SK-N-SH treated with all-trans-retinoic acid at 6 μM for 48 hours (cell line): ENCODE results near the gene RTF1.

ENCODE experiments used
- ATAC-seq: fragments of 200-7000 bp; cut with Tn5 transposase; 3 replicates; pipeline ENCODE4 v1.9.1; 2020; ENCODE audit warnings: mild to moderate bottlenecking, moderate library complexity
- CSDC2 ChIP-seq: fragments of 250-450 bp; sonication (Bioruptor Pico); IDR thresholded peaks from 2 replicates; pipeline ENCODE4 v1.5.0; 2020; ENCODE audit warnings: mild to moderate bottlenecking, moderate library complexity
- ESRRG ChIP-seq: fragments of 250-450 bp; sonication (Bioruptor Pico); IDR thresholded peaks from 2 replicates; pipeline ENCODE4 v1.6.1; 2021; ENCODE audit warnings: mild to moderate bottlenecking
- ISL1 ChIP-seq: fragments of 250-450 bp; sonication (Bioruptor Pico); IDR thresholded peaks from 2 replicates; pipeline ENCODE4 v2.1.2; 2022; ENCODE audit warnings: mild to moderate bottlenecking, moderate library complexity
- OSR1 ChIP-seq: fragments of 250-450 bp; sonication (Bioruptor Pico); IDR thresholded peaks from 2 replicates; pipeline ENCODE4 v1.8.0; 2022; ENCODE audit warnings: moderate library complexity, mild to moderate bottlenecking, inconsistent platforms
- PPARA ChIP-seq: fragments of 250-450 bp; sonication (Bioruptor Pico); IDR thresholded peaks from 2 replicates; pipeline ENCODE4 v1.5.0; 2020; ENCODE audit warnings: mild to moderate bottlenecking, borderline replicate concordance
- RARB ChIP-seq: fragments of 250-450 bp; sonication (Bioruptor Pico); IDR thresholded peaks from 2 replicates; pipeline ENCODE4 v1.8.0; 2021; ENCODE audit warnings: mild to moderate bottlenecking, moderate library complexity
- SNAI2 ChIP-seq: fragments of 250-450 bp; sonication (Bioruptor Pico); IDR thresholded peaks from 2 replicates; pipeline ENCODE4 v1.5.0; 2020; ENCODE audit warnings: mild to moderate bottlenecking, moderate library complexity
- TCF4 ChIP-seq: fragments of 250-450 bp; sonication (Bioruptor Pico); IDR thresholded peaks from 2 replicates; pipeline ENCODE4 v1.8.0; 2021; ENCODE audit warnings: mild to moderate bottlenecking, moderate library complexity, borderline replicate concordance
- ZC3H10 ChIP-seq: fragments of 250-450 bp; sonication (Bioruptor Pico); IDR thresholded peaks from 2 replicates; pipeline ENCODE4 v1.5.1; 2021; ENCODE audit warnings: mild to moderate bottlenecking, moderate library complexity
- ZFP3 ChIP-seq: fragments of 250-450 bp; sonication (Bioruptor Pico); IDR thresholded peaks from 2 replicates; pipeline ENCODE4 v1.5.0; 2020; ENCODE audit warnings: mild to moderate bottlenecking, moderate library complexity
- ZFP30 ChIP-seq: fragments of 450-650 bp; formaldehyde crosslinking; IDR thresholded peaks from 2 replicates; pipeline ENCODE4 v1.5.0; 2022; ENCODE audit warnings: mild to moderate bottlenecking, moderate library complexity
- ZNF565 ChIP-seq: fragments of 450-650 bp; formaldehyde crosslinking; conservative IDR thresholded peaks from 2 replicates; pipeline ENCODE4 v1.5.0; 2020; ENCODE audit warnings: low read depth, mild to moderate bottlenecking, moderate library complexity
- ZNF70 ChIP-seq: fragments of 450-650 bp; formaldehyde crosslinking; IDR thresholded peaks from 2 replicates; pipeline ENCODE4 v1.5.0; 2020; ENCODE audit warnings: mild to moderate bottlenecking, moderate library complexity
- ZNF8 ChIP-seq: fragments of 450-650 bp; formaldehyde crosslinking; IDR thresholded peaks from 2 replicates; pipeline ENCODE4 v1.5.0; 2020; ENCODE audit warnings: mild to moderate bottlenecking, moderate library complexity
- TF ChIP-seq, protein P1 (sequence below): fragments of 250-450 bp; sonication (Bioruptor Pico); IDR thresholded peaks from 2 replicates; pipeline ENCODE4 v1.5.0; 2020; ENCODE audit warnings: mild to moderate bottlenecking, moderate library complexity
- TF ChIP-seq, protein P2 (sequence below): fragments of 250-450 bp; sonication (Bioruptor Pico); IDR thresholded peaks from 2 replicates; pipeline ENCODE4 v1.8.0; 2021; ENCODE audit warnings: low read depth, mild to moderate bottlenecking, moderate library complexity, borderline replicate concordance

Gene RTF1

DNA sequence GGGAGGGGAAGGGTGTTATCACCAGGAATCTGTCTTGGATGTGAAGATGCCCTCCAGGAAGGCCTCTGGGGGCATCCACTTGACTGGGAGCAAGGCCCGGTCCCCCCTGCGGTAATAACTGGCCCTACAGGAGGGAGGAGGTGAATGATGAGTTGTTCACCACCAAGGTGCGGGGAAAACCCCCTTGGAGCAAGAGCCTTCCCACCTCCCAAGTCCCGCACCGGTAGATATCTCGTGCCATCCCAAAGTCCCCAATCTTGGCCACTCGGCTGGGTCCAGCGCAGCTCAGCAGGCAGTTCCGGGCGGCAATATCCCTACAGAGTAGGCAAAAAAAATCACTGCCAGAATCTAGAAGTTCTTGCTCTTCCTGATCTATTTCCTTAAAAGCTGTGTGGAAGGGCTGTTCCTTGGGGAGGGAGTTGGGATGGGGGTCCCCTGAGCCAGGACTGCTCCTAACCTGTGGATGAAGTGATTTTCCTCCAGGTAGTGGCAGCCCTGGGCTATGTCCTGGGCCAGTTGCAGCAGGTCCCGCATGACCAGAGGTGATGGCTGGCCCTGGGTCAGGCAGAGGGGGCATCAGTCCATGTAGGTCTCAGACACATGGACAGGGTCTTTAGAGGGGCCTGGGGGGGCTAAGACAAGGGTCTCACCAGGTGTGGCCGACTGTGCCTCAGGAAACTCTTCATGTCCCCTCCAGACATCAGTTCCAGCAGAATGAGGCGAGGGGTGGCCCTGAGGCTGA is 88.0 kb downstream of the RTF1 start:
- no peak for ATAC-seq
- TF ChIP-seq ISL1 (CRISPR knock-in tag) (no peak), TCF4 (no peak), RARB (CRISPR knock-in tag) (no peak), PPARA (no peak)
- TF ChIP-seq, protein P1, sequence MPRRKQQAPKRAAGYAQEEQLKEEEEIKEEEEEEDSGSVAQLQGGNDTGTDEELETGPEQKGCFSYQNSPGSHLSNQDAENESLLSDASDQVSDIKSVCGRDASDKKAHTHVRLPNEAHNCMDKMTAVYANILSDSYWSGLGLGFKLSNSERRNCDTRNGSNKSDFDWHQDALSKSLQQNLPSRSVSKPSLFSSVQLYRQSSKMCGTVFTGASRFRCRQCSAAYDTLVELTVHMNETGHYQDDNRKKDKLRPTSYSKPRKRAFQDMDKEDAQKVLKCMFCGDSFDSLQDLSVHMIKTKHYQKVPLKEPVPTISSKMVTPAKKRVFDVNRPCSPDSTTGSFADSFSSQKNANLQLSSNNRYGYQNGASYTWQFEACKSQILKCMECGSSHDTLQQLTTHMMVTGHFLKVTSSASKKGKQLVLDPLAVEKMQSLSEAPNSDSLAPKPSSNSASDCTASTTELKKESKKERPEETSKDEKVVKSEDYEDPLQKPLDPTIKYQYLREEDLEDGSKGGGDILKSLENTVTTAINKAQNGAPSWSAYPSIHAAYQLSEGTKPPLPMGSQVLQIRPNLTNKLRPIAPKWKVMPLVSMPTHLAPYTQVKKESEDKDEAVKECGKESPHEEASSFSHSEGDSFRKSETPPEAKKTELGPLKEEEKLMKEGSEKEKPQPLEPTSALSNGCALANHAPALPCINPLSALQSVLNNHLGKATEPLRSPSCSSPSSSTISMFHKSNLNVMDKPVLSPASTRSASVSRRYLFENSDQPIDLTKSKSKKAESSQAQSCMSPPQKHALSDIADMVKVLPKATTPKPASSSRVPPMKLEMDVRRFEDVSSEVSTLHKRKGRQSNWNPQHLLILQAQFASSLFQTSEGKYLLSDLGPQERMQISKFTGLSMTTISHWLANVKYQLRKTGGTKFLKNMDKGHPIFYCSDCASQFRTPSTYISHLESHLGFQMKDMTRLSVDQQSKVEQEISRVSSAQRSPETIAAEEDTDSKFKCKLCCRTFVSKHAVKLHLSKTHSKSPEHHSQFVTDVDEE (CRISPR knock-in tag) = no peak
- TF ChIP-seq, protein P2, sequence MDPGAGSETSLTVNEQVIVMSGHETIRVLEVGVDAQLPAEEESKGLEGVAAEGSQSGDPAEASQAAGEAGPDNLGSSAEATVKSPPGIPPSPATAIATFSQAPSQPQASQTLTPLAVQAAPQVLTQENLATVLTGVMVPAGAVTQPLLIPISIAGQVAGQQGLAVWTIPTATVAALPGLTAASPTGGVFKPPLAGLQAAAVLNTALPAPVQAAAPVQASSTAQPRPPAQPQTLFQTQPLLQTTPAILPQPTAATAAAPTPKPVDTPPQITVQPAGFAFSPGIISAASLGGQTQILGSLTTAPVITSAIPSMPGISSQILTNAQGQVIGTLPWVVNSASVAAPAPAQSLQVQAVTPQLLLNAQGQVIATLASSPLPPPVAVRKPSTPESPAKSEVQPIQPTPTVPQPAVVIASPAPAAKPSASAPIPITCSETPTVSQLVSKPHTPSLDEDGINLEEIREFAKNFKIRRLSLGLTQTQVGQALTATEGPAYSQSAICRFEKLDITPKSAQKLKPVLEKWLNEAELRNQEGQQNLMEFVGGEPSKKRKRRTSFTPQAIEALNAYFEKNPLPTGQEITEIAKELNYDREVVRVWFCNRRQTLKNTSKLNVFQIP (CRISPR knock-in tag) = no peak

DNA sequence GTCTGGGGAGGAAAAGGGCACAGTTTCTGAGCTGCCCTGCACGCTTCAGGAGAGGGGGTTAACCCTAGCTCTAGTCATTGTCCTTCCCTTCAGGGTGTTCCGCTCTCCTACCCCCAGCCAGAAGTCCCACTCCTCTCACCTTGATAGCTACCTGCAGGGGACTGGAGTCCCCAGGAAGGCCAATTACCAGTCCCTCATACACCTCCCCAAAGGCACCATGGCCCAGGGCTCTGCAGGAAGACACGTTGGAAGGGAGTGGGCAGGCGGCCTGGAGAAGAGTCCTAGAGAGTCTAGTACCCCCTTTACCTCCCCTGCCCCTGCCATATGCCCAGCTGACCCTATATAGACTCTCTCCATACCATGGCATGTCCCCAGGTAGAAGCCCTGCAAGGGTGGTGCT is 88.9 kb downstream of the RTF1 start:
- no peak for ATAC-seq

DNA sequence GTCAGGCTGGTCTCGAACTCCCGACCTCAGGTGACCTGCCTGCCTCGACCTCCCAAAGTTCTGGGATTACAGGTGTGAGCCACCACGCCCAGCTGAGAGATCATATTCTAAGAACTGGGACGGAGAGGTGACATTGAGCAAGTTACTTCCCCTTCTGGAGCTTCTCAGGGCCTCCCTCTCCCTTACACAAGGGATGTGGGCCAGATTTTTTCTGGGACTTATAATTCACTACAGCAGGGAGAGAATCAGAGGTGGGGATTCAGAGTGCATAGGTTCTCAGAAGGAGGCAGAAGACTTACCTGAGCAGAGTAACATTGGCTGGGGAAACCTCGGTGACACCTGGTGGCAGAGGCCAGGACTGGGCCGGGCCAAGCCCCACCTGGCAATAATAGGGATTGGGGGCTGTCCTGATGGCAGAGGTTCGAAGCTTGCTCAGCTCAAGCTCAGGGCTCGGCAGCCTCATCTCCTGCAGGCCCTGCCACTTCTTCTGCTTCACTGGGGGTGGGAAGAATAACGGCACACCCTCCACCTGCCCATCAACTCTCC is 90.0 kb downstream of the RTF1 start:
- no peak for TF ChIP-seq ZFP30 (CRISPR knock-in tag)
- TF ChIP-seq, protein P1 (CRISPR knock-in tag) = no peak
- no peak for ATAC-seq

More for the DNA sequence above, 88.9 kb downstream of the RTF1 start:
- TF ChIP-seq ZNF565 (CRISPR knock-in tag) = no peak
- TF ChIP-seq, protein P2 (CRISPR knock-in tag) = no peak
- TF ChIP-seq ESRRG (CRISPR knock-in tag) = no peak

DNA sequence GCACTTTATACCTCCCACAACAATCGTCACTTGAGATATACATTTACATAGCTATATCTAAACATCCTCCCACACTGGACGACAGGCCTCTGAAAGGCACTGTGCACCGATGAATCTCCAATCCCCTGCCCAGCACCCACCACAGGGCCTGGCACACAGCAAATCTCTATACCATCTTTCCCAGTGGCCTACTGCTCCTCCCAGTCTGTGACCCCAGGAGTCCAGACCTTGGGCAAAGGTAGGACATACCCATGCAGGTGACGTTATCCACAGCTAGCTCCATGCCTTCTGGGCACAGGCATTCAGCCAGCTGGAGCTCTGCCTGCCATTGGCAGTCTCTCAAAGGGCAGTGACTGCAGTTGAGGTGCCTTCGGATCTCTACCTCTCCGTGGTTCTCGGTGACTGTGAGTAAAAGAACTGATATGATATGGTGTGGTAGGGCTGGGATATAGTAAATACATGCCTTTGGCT is 91.0 kb downstream of the RTF1 start:
- TF ChIP-seq ZC3H10 (CRISPR knock-in tag) (no peak), SNAI2 (CRISPR knock-in tag) (no peak), OSR1 (CRISPR knock-in tag) (no peak), ZNF70 (CRISPR knock-in tag) (no peak), TCF4 (no peak), ZNF565 (CRISPR knock-in tag) (no peak), ZFP3 (no peak), PPARA (no peak), ZNF8 (no peak), CSDC2 (CRISPR knock-in tag) (no peak)
- TF ChIP-seq, protein P2 (CRISPR knock-in tag) = no peak
- no peak for ATAC-seq
